ENCODE measurements around the gene PTPRR. TPM values are rescaled to one million over a fixed set of nuclear protein-coding genes. Genes with fewer than 3 reads are reported as not detected.

Gene PTPRR
- total and polyA plus RNA-seq, 2 of the 4 experiments (the other 2 are of a cell fraction): 0.18 to 0.21 TPM

DNA sequence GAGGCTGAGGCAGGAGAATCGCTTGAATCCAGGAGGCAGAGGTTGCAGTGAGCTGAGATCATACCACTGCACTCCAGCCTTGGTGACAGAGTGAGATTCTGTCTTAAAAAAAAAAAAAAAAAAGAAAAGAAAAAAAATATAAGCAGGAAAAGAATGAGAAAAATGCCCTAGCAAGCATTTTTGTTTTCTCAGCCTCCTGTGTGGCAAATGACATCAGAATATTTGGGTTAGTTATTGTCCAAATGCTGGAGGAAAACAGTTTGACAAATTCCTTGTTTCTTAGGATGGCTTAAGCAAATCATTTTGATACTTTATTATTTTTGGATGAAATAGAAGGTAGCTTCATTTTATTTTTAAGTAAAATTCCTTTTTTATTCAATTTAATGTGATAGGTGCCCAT is 7.5 kb upstream of the PTPRR start:
- Histone ChIP-seq H2BK120ac (ENCODE audit: low read depth, low read length) (no peak overlapping the region), H3K27me3 (ENCODE audit: control insufficient read depth, insufficient read depth, low read length) (no peaks in the 10 kb centered on the region), H3K4me2 (ENCODE audit: low read depth, low read length) (no peak overlapping the region), H3K56ac (ENCODE audit: extremely low read depth, insufficient read depth, low read length) (no peak overlapping the region), H3K4me1 (ENCODE audit: control insufficient read depth, insufficient read depth, low read length) (no peaks in the 10 kb centered on the region), H4K8ac (ENCODE audit: low read depth in 2 of 2, low read length in 2 of 2) (no peak overlapping the region), H3K9me3 (ENCODE audit: control insufficient read depth, insufficient read depth, low read length) (no peaks in the 10 kb centered on the region), H2BK15ac (ENCODE audit: low read depth, low read length) (no peak overlapping the region), H4K91ac (ENCODE audit: insufficient read depth, low read depth, low read length) (no peak overlapping the region), H3K14ac (replicated peaks; ENCODE audit: low read depth, low read length) (no peak overlapping the region), H3K4ac (ENCODE audit: low read depth, low read length) (no peak overlapping the region), H2BK20ac (ENCODE audit: low read depth, low read length) (no peak overlapping the region), H3K9me1 (ENCODE audit: insufficient read depth, low read length) (no peaks in the 10 kb centered on the region), H4K20me1 (ENCODE audit: insufficient read depth, low read length) (no peaks in the 10 kb centered on the region), H2AK5ac (ENCODE audit: low read depth, low read length) (no peak overlapping the region), H3K36me3 (ENCODE audit: control insufficient read depth, insufficient read depth, low read length) (no peaks in the 10 kb centered on the region), H3K79me1 (ENCODE audit: low read depth in 1 of 2, low read length in 2 of 2) (no peaks in the 10 kb centered on the region), H3K4me3 (ENCODE audit: insufficient read depth, low read depth, low read length) (no peak overlapping the region), H2BK5ac (ENCODE audit: low read depth, low read length, poor library complexity, severe bottlenecking) (no peak overlapping the region), H2AK9ac (replicated peaks; ENCODE audit: low read depth, low read length, poor library complexity) (no peak overlapping the region), H3K18ac (ENCODE audit: low read depth, low read length) (no peak overlapping the region), H3K27ac (ENCODE audit: insufficient read depth, low read length) (no peak overlapping the region), H3K9ac (ENCODE audit: low read depth, low read length) (no peak overlapping the region), H4K5ac (ENCODE audit: low read depth, low read length) (no peak overlapping the region), H2AFZ (replicated peaks; ENCODE audit: low read length, poor library complexity) (no peak overlapping the region), H3K23ac (ENCODE audit: low read depth, low read length) (no peak overlapping the region)
- POLR2A ChIA-PET (ENCODE audit: unreplicated experiment): no interaction called here
- WGBS, 2 experiments (ENCODE audit: extremely low coverage in 2 of 2, insufficient read length in 1 of 2): no CpG with 5 or more reads among the region's 1 CpG
- ATAC-seq (ENCODE audit: low read depth): no peak
- intact Hi-C loops (cut with micrococcal nuclease) (no loop called here), in situ Hi-C loops (cut with MboI; ENCODE audit: low sequenced_read_pairs) (no loop called here), dilution Hi-C loops (cut with HindIII; ENCODE audit: low sequenced_read_pairs, unreplicated experiment) (no loop called here)
- no peak for DNase-seq
- no peak for TF ChIP-seq MAZ (IDR thresholded peaks at IDR 0.05; ENCODE audit: borderline replicate concordance, low read depth, low read length)
- TF ChIP-seq SMC3 (IDR thresholded peaks at IDR 0.05; ENCODE audit: low read depth, low read length): no peak
- TF ChIP-seq, protein P1, sequence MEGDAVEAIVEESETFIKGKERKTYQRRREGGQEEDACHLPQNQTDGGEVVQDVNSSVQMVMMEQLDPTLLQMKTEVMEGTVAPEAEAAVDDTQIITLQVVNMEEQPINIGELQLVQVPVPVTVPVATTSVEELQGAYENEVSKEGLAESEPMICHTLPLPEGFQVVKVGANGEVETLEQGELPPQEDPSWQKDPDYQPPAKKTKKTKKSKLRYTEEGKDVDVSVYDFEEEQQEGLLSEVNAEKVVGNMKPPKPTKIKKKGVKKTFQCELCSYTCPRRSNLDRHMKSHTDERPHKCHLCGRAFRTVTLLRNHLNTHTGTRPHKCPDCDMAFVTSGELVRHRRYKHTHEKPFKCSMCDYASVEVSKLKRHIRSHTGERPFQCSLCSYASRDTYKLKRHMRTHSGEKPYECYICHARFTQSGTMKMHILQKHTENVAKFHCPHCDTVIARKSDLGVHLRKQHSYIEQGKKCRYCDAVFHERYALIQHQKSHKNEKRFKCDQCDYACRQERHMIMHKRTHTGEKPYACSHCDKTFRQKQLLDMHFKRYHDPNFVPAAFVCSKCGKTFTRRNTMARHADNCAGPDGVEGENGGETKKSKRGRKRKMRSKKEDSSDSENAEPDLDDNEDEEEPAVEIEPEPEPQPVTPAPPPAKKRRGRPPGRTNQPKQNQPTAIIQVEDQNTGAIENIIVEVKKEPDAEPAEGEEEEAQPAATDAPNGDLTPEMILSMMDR (conservative IDR thresholded peaks at IDR 0.05; ENCODE audit: low read depth, low read length): no peak
- BruUV-seq (replicated peaks): no TSS peak
- CTCF ChIA-PET: no interaction called here

All from IMR-90 (cell line).